NCI-H510A treated with DMSO at 0.1 percent for 48 hours (cell line): ENCODE data around the gene SYTL3.
A peak's percentile ranks its signal among the peaks of the same experiment; 100 is the strongest.
"Not testable (repeated sequence)": the region's sequence is repeated elsewhere in the genome, so short reads cannot be mapped to it uniquely, and the experiment has no call there.

ENCODE experiments used
- DNase-seq: peaks from one replicate; lab custom pipeline; 2025; lab: John Stamatoyannopoulos, UW

SYTL3 gene

GRCh38 chr6:158649289-158650143, at the start of gene SYTL3:
Gene SYTL3 (plus strand): TSS chr6:158650054. CDS start chr6:158663269, 13,215 bp downstream.
- peak; percentile 27 for DNase-seq

- no peak for DNase-seq
Measured at GRCh38 chr6:158603261-158604047, 46.4 kb upstream of the SYTL3 start.

- DNase-seq = no peak
Measured at GRCh38 chr6:158604048-158604406, 45.8 kb upstream of the SYTL3 start.

- peak; percentile 68 for DNase-seq
Measured at GRCh38 chr6:158605266-158605878, 44.5 kb upstream of the SYTL3 start.

- not testable (repeated sequence) for DNase-seq
Measured at GRCh38 chr6:158606011-158606410, 43.8 kb upstream of the SYTL3 start.

- no peak for DNase-seq
Measured at GRCh38 chr6:158606935-158607334, 42.9 kb upstream of the SYTL3 start.

GRCh38 chr6:158607411-158608170, 42.3 kb upstream of the SYTL3 start:
- DNase-seq = no peak

GRCh38 chr6:158608221-158608620, 41.6 kb upstream of the SYTL3 start:
- DNase-seq = no peak

GRCh38 chr6:158609455-158610155, 40.2 kb upstream of the SYTL3 start:
- DNase-seq = no peak

GRCh38 chr6:158610319-158610968, 39.4 kb upstream of the SYTL3 start:
- no peak for DNase-seq

GRCh38 chr6:158611039-158611438, 38.8 kb upstream of the SYTL3 start:
- no peak for DNase-seq

- no peak for DNase-seq
Measured at GRCh38 chr6:158611541-158612370, 38.1 kb upstream of the SYTL3 start.

- DNase-seq = not testable (repeated sequence)
Measured at GRCh38 chr6:158614606-158615005, 35.2 kb upstream of the SYTL3 start.

GRCh38 chr6:158618289-158618688, 31.6 kb upstream of the SYTL3 start:
- not testable (repeated sequence) for DNase-seq

GRCh38 chr6:158619922-158620801, 29.7 kb upstream of the SYTL3 start:
- no peak for DNase-seq

- DNase-seq = no peak
Measured at GRCh38 chr6:158620963-158621693, 28.7 kb upstream of the SYTL3 start.

- no peak for DNase-seq
Measured at GRCh38 chr6:158621694-158622544, 27.9 kb upstream of the SYTL3 start.
